Motor neuron (in vitro differentiated cells): ENCODE measurements around the gene BCL11B. TPM values are rescaled to one million over a fixed set of nuclear protein-coding genes. Genes with fewer than 3 reads are reported as not detected.

ENCODE experiments used
- ATAC-seq, 8 experiments: fragments of 200-7000 bp; cut with Tn5 transposase; replicated peaks in 6 of 8; 2 replicates each; pipeline ENCODE4 v1.8.0; 2021; ENCODE audit warnings: mild to moderate bottlenecking in 8 of 8, moderate library complexity in 8 of 8
- H3K27ac ChIP-seq, 2 donors: fragments of 250-450 bp; sonication (Bioruptor Pico); 2 replicates each; pipeline ENCODE4 v1.9.0; 2021; ENCODE audit warnings: antibody characterized with exemption in 2 of 2, mild to moderate bottlenecking in 2 of 2, moderate library complexity in 1 of 2
- H3K4me1 ChIP-seq, 2 donors: fragments of 250-450 bp; sonication (Bioruptor Pico); replicated peaks in 1 of 2; 2 replicates each; pipeline ENCODE4 v1.6.1; 2021; ENCODE audit warnings: antibody characterized with exemption in 2 of 2, mild to moderate bottlenecking in 2 of 2, moderate library complexity in 1 of 2
- H3K4me3 ChIP-seq, 5 donors: fragments of 250-450 bp; sonication (Bioruptor Pico); 2 replicates each; pipeline ENCODE4 v1.9.0; 2021; ENCODE audit warnings: antibody characterized with exemption in 5 of 5, mild to moderate bottlenecking in 5 of 5, moderate library complexity in 4 of 5
- WGBS, 10 experiments: fragments of 450-650 bp; shearing (Covaris generic); methylation state at CpG; one replicate each; pipeline ENCODE4 v1.0.0; 2022; 5-methylcytosine and 5-hydroxymethylcytosine counted together
- in situ Hi-C, 9 experiments: fragments of 400-800 bp; cut with MboI; loops; one replicate each; pipeline ENCODE4 v1.15.0; 2021; ENCODE audit warnings: low sequenced_read_pairs in 9 of 9, low pct_unique_long_range_greater_than_20kb in 2 of 9; ENCODE audit not compliant: unreplicated experiment in 9 of 9
- total RNA-seq, 8 experiments: library from RNA; unstranded; fragments of 300-600 nt; gene quantifications; 2 replicates each; pipeline versions ENCODE4 v1.2.3 to v1.2.4, GENCODE V29; 2022

BCL11B gene
- total RNA-seq, 8 experiments from 2014 or later, result 0.04 to 3.0 (median 0.16) TPM

- no peak for ATAC-seq
- 5 to 63% (median 40%) methylated on average over 2 to 11 of the region's 15 CpGs; no CpG with 5 or more reads in 1 of the 10 experiments for WGBS, 10 experiments
- Histone ChIP-seq H3K4me1 (peaks cover 5 to 13% of the 10 kb centered on the region in 2 donors), H3K27ac (no peak overlapping the region), H3K4me3 (peak overlapping the region in 1 of 5 donors; percentile 31)
- in situ Hi-C loops, result no loop called here
Observed at GRCh38 chr14:99244941-99245563, 26.9 kb downstream of the BCL11B start.

- Histone ChIP-seq H3K27ac (no peak overlapping the region), H3K4me1 (peaks cover 5 to 13% of the 10 kb centered on the region in 2 donors), H3K4me3 (no peak overlapping the region)
- no peak for ATAC-seq
- 6 to 87% (median 71%) methylated on average over 2 to 15 of the region's 16 CpGs for WGBS, 10 experiments
- in situ Hi-C loops, result no loop called here
Observed at GRCh38 chr14:99244367-99244901, 27.6 kb downstream of the BCL11B start.

- Histone ChIP-seq H3K4me1 (peaks cover 5 to 13% of the 10 kb centered on the region in 2 donors), H3K27ac (no peak overlapping the region), H3K4me3 (no peak overlapping the region)
- WGBS, 10 experiments, result 4 to 85% (median 75%) methylated on average over 1 to 10 of the region's 10 CpGs
- in situ Hi-C loops, result no loop called here
- no peak for ATAC-seq
Observed at GRCh38 chr14:99242816-99243721, 28.9 kb downstream of the BCL11B start.

- ATAC-seq, result no peak
- Histone ChIP-seq H3K27ac (no peak overlapping the region), H3K4me1 (peaks cover 5 to 12% of the 10 kb centered on the region in 2 donors), H3K4me3 (no peak overlapping the region)
- 0 to 70% (median 23%) methylated on average over 1 to 9 of the region's 11 CpGs; no CpG with 5 or more reads in 6 of the 10 experiments for WGBS, 10 experiments
- in situ Hi-C loops, result no loop called here
Observed at GRCh38 chr14:99242238-99242637, 29.8 kb downstream of the BCL11B start.

GRCh38 chr14:99241325-99242010 lies 30.5 kb downstream of the BCL11B start:
- ATAC-seq, result no peak
- no peak overlapping the region for H3K4me3 ChIP-seq
- in situ Hi-C loops, result no loop called here
- no peak overlapping the region for H3K27ac ChIP-seq
- H3K4me1 ChIP-seq, result peaks cover 5% of the 10 kb centered on the region in 2 donors
- WGBS, 10 experiments, result 1 to 77% (median 48%) methylated on average over 6 to 18 of the region's 18 CpGs

GRCh38 chr14:99240627-99241324 lies 31.2 kb downstream of the BCL11B start:
- Histone ChIP-seq H3K4me1 (peaks cover 1 to 10% of the 10 kb centered on the region in 2 donors), H3K4me3 (no peak overlapping the region), H3K27ac (no peak overlapping the region)
- ATAC-seq, result no peak
- 2 to 96% (median 81%) methylated on average over 3 to 22 of the region's 23 CpGs for WGBS, 10 experiments
- in situ Hi-C loops, result no loop called here

- in situ Hi-C loops, result no loop called here
- no peak for ATAC-seq
- Histone ChIP-seq H3K4me3 (no peak overlapping the region), H3K4me1 (peaks cover 7 to 10% of the 10 kb centered on the region in 2 donors), H3K27ac (no peak overlapping the region)
- WGBS, 10 experiments, result 10 to 82% (median 44%) methylated on average over 5 to 7 of the region's 7 CpGs
Observed at GRCh38 chr14:99239661-99240092, 32.3 kb downstream of the BCL11B start.

GRCh38 chr14:99238216-99238615 lies 33.8 kb downstream of the BCL11B start:
- peaks cover 7 to 10% of the 10 kb centered on the region in 2 donors for H3K4me1 ChIP-seq
- no peak overlapping the region for H3K4me3 ChIP-seq

GRCh38 chr14:99237288-99237687 lies 34.7 kb downstream of the BCL11B start:
- no peak overlapping the region for H3K27ac ChIP-seq
- in situ Hi-C loops, result no loop called here
- 0 to 92% (median 64%) methylated on average over 1 to 7 of the region's 7 CpGs; no CpG with 5 or more reads in 2 of the 10 experiments for WGBS, 10 experiments

More at GRCh38 chr14:99238216-99238615, 33.8 kb downstream of the BCL11B start:
- in situ Hi-C loops, result no loop called here
- ATAC-seq, result no peak
- 21 to 100% (median 100%) methylated on average over 1 to 4 of the region's 6 CpGs; no CpG with 5 or more reads in 6 of the 10 experiments for WGBS, 10 experiments
- H3K27ac ChIP-seq, result no peak overlapping the region

GRCh38 chr14:99236386-99237138 lies 35.4 kb downstream of the BCL11B start:
- H3K27ac ChIP-seq, result no peak overlapping the region
- ATAC-seq, result no peak
- WGBS, 10 experiments, result 0 to 89% (median 44%) methylated on average over 1 to 7 of the region's 9 CpGs
- no peak overlapping the region for H3K4me3 ChIP-seq
- peaks cover 14 to 20% of the 10 kb centered on the region in 2 donors for H3K4me1 ChIP-seq
- in situ Hi-C loops, result no loop called here

More at GRCh38 chr14:99237288-99237687, 34.7 kb downstream of the BCL11B start:
- ATAC-seq, result no peak
- no peak overlapping the region for H3K4me3 ChIP-seq
- peaks cover 7 to 13% of the 10 kb centered on the region in 2 donors for H3K4me1 ChIP-seq

- H3K27ac ChIP-seq, result no peak overlapping the region
- peak in 1 of 8 experiments; percentile 6 for ATAC-seq
- H3K4me3 ChIP-seq, result no peak overlapping the region
- peaks cover 21 to 28% of the 10 kb centered on the region in 2 donors for H3K4me1 ChIP-seq
- 7 to 72% (median 50%) methylated on average over 9 to 15 of the region's 15 CpGs for WGBS, 10 experiments
- in situ Hi-C loops, result no loop called here
Observed at GRCh38 chr14:99235582-99236320, 36.2 kb downstream of the BCL11B start.
